Measurements from ENCODE around the gene CCDC85C. TPM values are rescaled to one million over a fixed set of nuclear protein-coding genes. Genes with fewer than 3 reads are reported as not detected.

CCDC85C gene
- total and polyA plus RNA-seq, 10 of the 15 experiments (the other 5 are each of a cell fraction or from before 2014, with no cell fraction given), result 0.03 to 3.6 (median 1.1) TPM

GRCh38 chr14:99479906-99480869 lies 123.8 kb downstream of the CCDC85C start, which contains the start of gene SETD3 (continued):
- no peak for TF ChIP-seq CEBPZ (IDR thresholded peaks at IDR 0.05; ENCODE audit: low read depth, low read length)
- TF ChIP-seq NFYB (IDR thresholded peaks at IDR 0.05; ENCODE audit: insufficient read depth, low read depth, low read length), result no peak
- TF ChIP-seq FOXK2 (IDR thresholded peaks at IDR 0.05), result no peak
- TF ChIP-seq BACH1 (IDR thresholded peaks at IDR 0.05; ENCODE audit: borderline replicate concordance), result no peak
- TF ChIP-seq RAD51 (IDR thresholded peaks at IDR 0.05), result no peak
- 0 out of 2 replicates have a peak, but pooled peaks have one; percentile 27 for TF ChIP-seq RELB (IDR thresholded peaks at IDR 0.05; ENCODE audit: low read depth)
- TF ChIP-seq MAX (IDR thresholded peaks at IDR 0.05; ENCODE audit: low read depth, low read length), result peak; percentile 36; the same call in 1 of the 2 replicates
- no peak for TF ChIP-seq PML (IDR thresholded peaks at IDR 0.05; ENCODE audit: low read length)
- no peak for TF ChIP-seq JUNB (IDR thresholded peaks at IDR 0.05)
- TF ChIP-seq POLR2A (IDR thresholded peaks at IDR 0.05; ENCODE audit: low read depth, low read length), result peak; percentile 59; the same call in 1 of the 2 replicates
- peak; percentile 73; the same call in 1 of the 2 replicates for TF ChIP-seq NKRF (conservative IDR thresholded peaks at IDR 0.05)
- TF ChIP-seq RAD21 (IDR thresholded peaks at IDR 0.05; ENCODE audit: insufficient read depth, low read depth, low read length), result no peak
- TF ChIP-seq MEF2B (IDR thresholded peaks at IDR 0.05; ENCODE audit: partially characterized antibody, poor library complexity, severe bottlenecking), result no peak
- no peak for TF ChIP-seq IRF5 (IDR thresholded peaks at IDR 0.05; ENCODE audit: borderline replicate concordance)
- TF ChIP-seq HDAC2 (IDR thresholded peaks at IDR 0.05), result no peak
- no peak for TF ChIP-seq IRF3 (IDR thresholded peaks at IDR 0.05)
- no peak for TF ChIP-seq KDM1A (IDR thresholded peaks at IDR 0.05; ENCODE audit: borderline replicate concordance)
- TF ChIP-seq EED (IDR thresholded peaks at IDR 0.05; ENCODE audit: low read depth), result 0 out of 2 replicates have a peak, but pooled peaks have one; percentile 36

All from GM12878 (cell line).